GM21528 (cell line): ENCODE data around the gene NUDT11.
"Not testable (repeated sequence)": the region's sequence is repeated elsewhere in the genome, so short reads cannot be mapped to it uniquely, and the experiment has no call there.

Experiments used
- ATAC-seq: cut with Tn5 transposase; IDR thresholded peaks from one replicate; pipeline ENCODE4 v1.9.1; 2021; ENCODE audit warnings: mild to moderate bottlenecking, moderate library complexity; ENCODE audit not compliant: unreplicated experiment, low FRiP score

NUDT11 gene

GRCh38 chrX:51496501-51497291, at the start of gene NUDT11:
TSS of gene NUDT11 (minus strand) at chrX:51496592. CDS start at chrX:51496444, 148 bp downstream.
- ATAC-seq = no peak

- ATAC-seq = no peak
Observed at GRCh38 chrX:51520393-51520792, 24.0 kb upstream of the NUDT11 start.

GRCh38 chrX:51519131-51519530, 22.7 kb upstream of the NUDT11 start:
- ATAC-seq = not testable (repeated sequence)

- no peak for ATAC-seq
Observed at GRCh38 chrX:51507551-51507950, 11.2 kb upstream of the NUDT11 start.

GRCh38 chrX:51495701-51496488, 497 bp downstream of the NUDT11 start:
- ATAC-seq = not testable (repeated sequence)

GRCh38 chrX:51494409-51494808, 2.0 kb downstream of the NUDT11 start:
- no peak for ATAC-seq

- ATAC-seq = no peak
Observed at GRCh38 chrX:51487960-51488267, 8.5 kb downstream of the NUDT11 start.

GRCh38 chrX:51484616-51485015, 11.8 kb downstream of the NUDT11 start:
- no peak for ATAC-seq

GRCh38 chrX:51482411-51482810, 14.0 kb downstream of the NUDT11 start:
- not testable (repeated sequence) for ATAC-seq

GRCh38 chrX:51476930-51477329, 19.5 kb downstream of the NUDT11 start:
- no peak for ATAC-seq

GRCh38 chrX:51463322-51463721, 33.1 kb downstream of the NUDT11 start:
- no peak for ATAC-seq

GRCh38 chrX:51461053-51462044, 35.0 kb downstream of the NUDT11 start:
- no peak for ATAC-seq

- ATAC-seq = no peak
Observed at GRCh38 chrX:51459125-51459524, 37.3 kb downstream of the NUDT11 start.

- ATAC-seq = no peak
Observed at GRCh38 chrX:51456814-51457213, 39.6 kb downstream of the NUDT11 start.

GRCh38 chrX:51456246-51456645, 40.1 kb downstream of the NUDT11 start:
- ATAC-seq = no peak

GRCh38 chrX:51440365-51440764, 56.0 kb downstream of the NUDT11 start:
- ATAC-seq = no peak
